NT2/D1 (cell line): ENCODE results near the gene CCND2.

Source experiments
- DNase-seq: peaks from one replicate; pipeline ENCODE4 v3.0.0-alpha.2; 2011; ENCODE audit warnings: low read depth, low spot score
- H3K27me3 ChIP-seq: 2 replicates; pipeline ENCODE4 v1.6.0; 2011; ENCODE audit warnings: mild to moderate bottlenecking; ENCODE audit not compliant: insufficient read length, insufficient read depth
- H3K36me3 ChIP-seq: 2 replicates; pipeline ENCODE4 v1.6.1; 2011; ENCODE audit warnings: mild to moderate bottlenecking, low read length, mixed read lengths; ENCODE audit not compliant: insufficient read depth, insufficient read length
- H3K4me1 ChIP-seq: 2 replicates; pipeline ENCODE4 v1.5.1; 2011; ENCODE audit not compliant: insufficient read depth, insufficient read length
- H3K4me3 ChIP-seq: 2 replicates; pipeline ENCODE4 v1.5.1; 2011; ENCODE audit warnings: low read depth; ENCODE audit not compliant: insufficient read length
- H3K9ac ChIP-seq: 2 replicates; pipeline ENCODE4 v1.6.0; 2011; ENCODE audit warnings: low read depth; ENCODE audit not compliant: insufficient read length
- H3K9me3 ChIP-seq: 2 replicates; pipeline ENCODE4 v1.5.1; 2011; ENCODE audit warnings: mild to moderate bottlenecking, low read length; ENCODE audit not compliant: insufficient read depth
- SUZ12 ChIP-seq: IDR thresholded peaks from 2 replicates; pipeline ENCODE4 v1.6.1; 2011; ENCODE audit not compliant: insufficient read length, insufficient read depth; ENCODE audit errors: extremely low read depth
- YY1 ChIP-seq: IDR thresholded peaks from 2 replicates; pipeline ENCODE4 v1.6.1; 2011; ENCODE audit not compliant: insufficient read length, insufficient read depth
- ZNF274 ChIP-seq: IDR thresholded peaks from 2 replicates; pipeline ENCODE4 v1.6.1; 2011; ENCODE audit warnings: mild to moderate bottlenecking, low read depth, low read length

Gene CCND2

DNA sequence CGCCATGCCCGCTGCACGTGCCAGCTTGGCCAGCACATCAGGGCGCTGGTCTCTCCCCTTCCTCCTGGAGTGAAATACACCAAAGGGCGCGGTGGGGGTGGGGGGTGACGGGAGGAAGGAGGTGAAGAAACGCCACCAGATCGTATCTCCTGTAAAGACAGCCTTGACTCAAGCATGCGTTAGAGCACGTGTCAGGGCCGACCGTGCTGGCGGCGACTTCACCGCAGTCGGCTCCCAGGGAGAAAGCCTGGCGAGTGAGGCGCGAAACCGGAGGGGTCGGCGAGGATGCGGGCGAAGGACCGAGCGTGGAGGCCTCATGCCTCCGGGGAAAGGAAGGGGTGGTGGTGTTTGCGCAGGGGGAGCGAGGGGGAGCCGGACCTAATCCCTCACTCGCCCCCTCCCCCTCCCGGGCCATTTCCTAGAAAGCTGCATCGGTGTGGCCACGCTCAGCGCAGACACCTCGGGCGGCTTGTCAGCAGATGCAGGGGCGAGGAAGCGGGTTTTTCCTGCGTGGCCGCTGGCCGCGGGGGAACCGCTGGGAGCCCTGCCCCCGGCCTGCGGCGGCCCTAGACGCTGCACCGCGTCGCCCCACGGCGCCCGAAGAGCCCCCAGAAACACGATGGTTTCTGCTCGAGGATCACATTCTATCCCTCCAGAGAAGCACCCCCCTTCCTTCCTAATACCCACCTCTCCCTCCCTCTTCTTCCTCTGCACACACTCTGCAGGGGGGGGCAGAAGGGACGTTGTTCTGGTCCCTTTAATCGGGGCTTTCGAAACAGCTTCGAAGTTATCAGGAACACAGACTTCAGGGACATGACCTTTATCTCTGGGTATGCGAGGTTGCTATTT lies 914 bp upstream of the CCND2 start:
- Histone ChIP-seq H3K36me3 (peaks cover 18% of the 10 kb centered on the region), H3K9ac (peak overlapping the region; percentile 63)

DNA sequence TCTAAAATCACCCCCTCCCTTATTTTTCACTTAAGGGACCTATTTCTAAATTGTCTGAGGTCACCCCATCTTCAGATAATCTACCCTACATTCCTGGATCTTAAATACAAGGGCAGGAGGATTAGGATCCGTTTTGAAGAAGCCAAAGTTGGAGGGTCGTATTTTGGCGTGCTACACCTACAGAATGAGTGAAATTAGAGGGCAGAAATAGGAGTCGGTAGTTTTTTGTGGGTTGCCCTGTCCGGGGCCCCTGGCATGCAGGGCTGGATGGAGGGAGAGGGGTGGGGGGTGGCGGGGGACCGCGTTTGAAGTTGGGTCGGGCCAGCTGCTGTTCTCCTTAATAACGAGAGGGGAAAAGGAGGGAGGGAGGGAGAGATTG lies 300 bp upstream of the CCND2 start:
- H3K4me1 ChIP-seq = peaks cover 16% of the 10 kb centered on the region
- H3K9me3 ChIP-seq = no peaks in the 10 kb centered on the region
- H3K27me3 ChIP-seq = peaks cover 44% of the 10 kb centered on the region
- DNase-seq = no peak
- TF ChIP-seq ZNF274 (no peak), YY1 (no peak), SUZ12 (no peak)
- H3K36me3 ChIP-seq = peaks cover 24% of the 10 kb centered on the region
- H3K4me3 ChIP-seq = peak overlapping the region; percentile 98
- peak overlapping the region; percentile 98 for H3K9ac ChIP-seq

More for the DNA sequence above, 914 bp upstream of the CCND2 start:
- Histone ChIP-seq H3K9me3 (no peaks in the 10 kb centered on the region), H3K27me3 (peaks cover 50% of the 10 kb centered on the region), H3K4me1 (peaks cover 13% of the 10 kb centered on the region), H3K4me3 (peak overlapping the region; percentile 98)
- peak; percentile 92 for DNase-seq
- TF ChIP-seq SUZ12 = no peak
- TF ChIP-seq YY1 = no peak
- no peak for TF ChIP-seq ZNF274

DNA sequence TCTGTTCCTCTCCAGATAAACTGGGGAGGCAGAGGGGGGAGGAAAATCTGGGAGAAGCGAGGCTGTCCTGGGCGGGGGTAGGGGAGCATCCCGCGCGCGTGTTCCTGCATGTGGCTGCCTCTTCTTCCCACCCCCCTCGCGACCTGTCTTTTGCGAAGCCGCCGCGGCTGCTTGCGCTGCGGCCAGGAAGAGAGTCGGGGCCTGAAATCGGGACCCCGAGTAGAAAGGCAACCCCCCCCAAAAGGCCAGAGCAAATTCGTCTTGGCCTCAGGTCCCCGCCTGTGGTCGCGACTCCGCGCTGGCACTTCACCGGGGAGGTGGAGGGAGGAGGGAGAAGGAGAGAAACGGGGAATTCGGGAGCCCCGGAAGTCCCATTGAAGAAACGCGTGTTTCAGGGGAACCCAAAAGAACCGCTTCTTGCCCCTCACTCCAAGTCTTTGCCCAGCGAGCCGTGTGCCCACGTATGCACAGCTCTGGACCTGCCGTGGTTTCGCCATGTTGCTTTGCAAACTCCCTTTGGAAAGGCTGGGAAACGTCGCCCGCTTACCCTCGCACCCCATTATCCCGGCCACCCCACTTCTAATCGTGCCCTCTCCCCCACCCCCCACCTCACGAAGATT lies 944 bp downstream of the CCND2 start:
- H3K27me3 ChIP-seq = peaks cover 35% of the 10 kb centered on the region
- H3K36me3 ChIP-seq = peaks cover 36% of the 10 kb centered on the region
- H3K9ac ChIP-seq = peak overlapping the region; percentile 98
- no peaks in the 10 kb centered on the region for H3K9me3 ChIP-seq
- TF ChIP-seq ZNF274 (no peak), YY1 (peak; percentile 35)
- no peak for DNase-seq
- peaks cover 16% of the 10 kb centered on the region for H3K4me1 ChIP-seq
- H3K4me3 ChIP-seq = peak overlapping the region; percentile 98

DNA sequence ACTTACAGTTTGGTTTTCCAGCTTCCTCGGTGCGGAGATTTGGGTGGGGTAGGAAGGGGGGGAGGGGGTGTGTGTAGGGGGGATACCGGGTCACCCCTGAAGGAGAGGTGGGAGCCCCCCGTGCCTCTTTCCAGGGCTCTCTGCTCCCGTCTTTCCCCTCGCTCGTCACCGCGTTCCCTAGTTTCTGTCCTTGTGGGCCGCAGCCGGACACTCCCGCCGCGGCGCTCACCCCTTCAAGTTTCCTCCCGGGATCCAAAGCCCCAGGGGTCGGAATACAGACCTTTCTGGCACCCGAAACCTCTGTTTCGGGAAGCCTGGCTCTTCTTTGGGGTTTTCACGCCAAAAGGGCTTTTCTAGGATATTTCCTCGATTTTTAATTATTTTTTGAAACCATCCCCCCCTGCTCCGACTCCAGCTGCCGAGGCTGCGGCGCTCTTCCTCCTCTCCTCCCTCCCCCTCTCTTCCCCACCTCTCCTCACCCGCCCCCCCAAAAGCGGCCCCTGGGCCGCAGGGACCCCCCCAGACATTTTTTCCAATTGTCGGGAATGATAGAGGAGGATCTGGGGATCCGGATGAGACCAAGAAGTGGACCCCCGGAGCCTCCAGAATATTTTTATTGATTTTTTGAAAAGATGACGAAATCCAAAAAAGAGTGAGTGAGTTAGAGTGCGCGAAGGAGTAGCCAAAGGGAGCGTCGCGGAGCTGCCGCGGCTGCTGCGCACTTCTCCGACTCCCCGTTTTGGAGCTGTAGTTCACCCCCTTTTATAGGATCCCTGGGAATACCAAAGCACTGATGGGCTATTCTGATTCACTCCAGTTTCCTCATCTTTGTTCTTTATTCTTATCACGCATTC lies 1.7 kb downstream of the CCND2 start:
- Histone ChIP-seq H3K9me3 (no peaks in the 10 kb centered on the region), H3K27me3 (peaks cover 28% of the 10 kb centered on the region), H3K9ac (peak overlapping the region; percentile 98), H3K4me3 (peak overlapping the region; percentile 98), H3K36me3 (peaks cover 44% of the 10 kb centered on the region), H3K4me1 (peaks cover 17% of the 10 kb centered on the region)
- DNase-seq = no peak
- TF ChIP-seq ZNF274 (no peak), YY1 (no peak), SUZ12 (no peak)

DNA sequence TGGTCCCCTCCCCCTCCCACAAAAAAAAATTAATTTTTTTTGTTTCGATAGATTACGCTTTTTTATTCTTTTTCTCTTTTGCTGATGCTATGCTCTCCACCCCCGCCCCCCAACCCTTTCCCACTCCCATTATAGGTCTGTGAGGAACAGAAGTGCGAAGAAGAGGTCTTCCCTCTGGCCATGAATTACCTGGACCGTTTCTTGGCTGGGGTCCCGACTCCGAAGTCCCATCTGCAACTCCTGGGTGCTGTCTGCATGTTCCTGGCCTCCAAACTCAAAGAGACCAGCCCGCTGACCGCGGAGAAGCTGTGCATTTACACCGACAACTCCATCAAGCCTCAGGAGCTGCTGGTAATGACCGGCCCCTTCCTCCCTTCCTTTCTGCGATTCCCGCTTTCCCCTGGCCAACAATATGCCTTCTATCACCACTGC lies 2.3 kb downstream of the CCND2 start:
- Histone ChIP-seq H3K36me3 (peaks cover 50% of the 10 kb centered on the region), H3K9ac (peak overlapping the region; percentile 98), H3K9me3 (no peaks in the 10 kb centered on the region), H3K4me3 (peak overlapping the region; percentile 51), H3K4me1 (peaks cover 22% of the 10 kb centered on the region), H3K27me3 (peaks cover 22% of the 10 kb centered on the region)
- TF ChIP-seq ZNF274 = no peak
- no peak for DNase-seq

DNA sequence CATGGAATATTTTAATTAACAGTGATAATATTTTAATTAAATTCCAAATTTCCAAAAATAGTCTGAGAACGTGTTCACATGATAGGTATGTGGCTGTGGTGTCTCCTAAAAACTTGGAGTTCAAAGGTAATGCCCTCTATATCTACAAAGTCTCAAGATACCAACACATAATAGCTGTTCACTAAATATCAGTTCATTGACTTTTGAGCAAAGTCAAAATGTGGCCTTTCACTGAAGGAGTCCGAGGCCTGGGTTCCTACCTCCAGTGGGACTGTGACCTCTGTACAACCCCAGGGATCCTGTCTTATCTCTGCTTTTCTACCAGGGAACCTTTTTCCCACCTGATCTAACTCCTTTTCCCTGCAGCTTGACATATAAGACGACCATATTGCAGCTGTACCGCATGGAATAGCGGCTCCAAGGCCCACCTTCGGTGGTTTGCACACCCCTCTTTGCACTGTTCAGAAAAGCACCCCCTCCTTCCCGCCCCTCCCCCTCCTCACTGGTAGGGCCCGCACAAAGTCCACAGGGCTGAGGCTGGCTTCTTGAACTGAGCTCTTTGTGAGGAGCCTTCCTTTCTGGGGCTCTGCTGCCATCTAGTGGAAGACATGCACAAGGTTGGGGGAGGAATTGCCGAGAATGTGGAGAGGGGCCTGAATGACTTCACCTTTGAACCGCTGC lies 3.1 kb downstream of the CCND2 start:
- Histone ChIP-seq H3K9me3 (no peaks in the 10 kb centered on the region), H3K9ac (peak overlapping the region; percentile 98), H3K27me3 (peaks cover 14% of the 10 kb centered on the region), H3K4me3 (peak overlapping the region; percentile 51), H3K4me1 (peaks cover 22% of the 10 kb centered on the region), H3K36me3 (peaks cover 58% of the 10 kb centered on the region)
- DNase-seq = peak; percentile 100
- TF ChIP-seq SUZ12 (no peak), YY1 (no peak), ZNF274 (no peak)

DNA sequence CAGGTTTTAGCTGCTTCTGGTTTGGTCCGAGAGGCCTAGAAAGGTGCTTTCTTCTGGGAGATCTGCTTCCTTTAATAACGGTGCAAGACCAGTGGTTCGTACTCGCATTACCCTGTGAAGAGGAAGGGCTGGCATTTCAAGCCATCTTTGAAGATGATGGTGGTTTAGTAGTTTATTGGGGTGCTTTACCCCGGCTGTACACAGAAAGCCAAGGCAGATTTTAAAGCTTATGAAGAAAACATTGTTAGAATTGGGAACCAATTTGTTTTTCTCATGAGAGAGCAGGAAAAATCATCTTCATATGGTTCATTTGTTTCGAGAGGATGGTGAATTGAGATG lies 3.6 kb downstream of the CCND2 start:
- no peak for DNase-seq
- peak overlapping the region; percentile 47 for H3K9ac ChIP-seq
- peaks cover 12% of the 10 kb centered on the region for H3K27me3 ChIP-seq

More for the DNA sequence above, 3.6 kb downstream of the CCND2 start:
- Histone ChIP-seq H3K4me3 (no peak overlapping the region), H3K36me3 (peaks cover 63% of the 10 kb centered on the region), H3K9me3 (no peaks in the 10 kb centered on the region), H3K4me1 (peaks cover 24% of the 10 kb centered on the region)
- TF ChIP-seq SUZ12 (no peak), ZNF274 (no peak), YY1 (no peak)
